ENCODE data around the gene ALKBH3.

The ALKBH3 gene

GRCh38 chr11:43920598-43921419, 40.2 kb downstream of the ALKBH3 start:
- Mint-ChIP-seq H3K36me3 (ENCODE audit: low read depth) (peaks cover 10% of the 10 kb centered on the region), H3K27me3 (ENCODE audit: low read depth, poor library complexity) (no peaks in the 10 kb centered on the region), H3K9me3 (no peaks in the 10 kb centered on the region), H3K27ac (peak overlapping the region; percentile 16), H3K4me1 (peaks cover 39% of the 10 kb centered on the region), H3K4me3 (no peak overlapping the region)
- DNase-seq, result no peak
- no peak for TF ChIP-seq CTCF (IDR thresholded peaks at IDR 0.05)

- H3K9me3 Mint-ChIP-seq, result no peaks in the 10 kb centered on the region
- TF ChIP-seq CTCF (IDR thresholded peaks at IDR 0.05), result no peak
- DNase-seq, result no peak
- H3K27me3 Mint-ChIP-seq (ENCODE audit: low read depth, poor library complexity), result no peaks in the 10 kb centered on the region
- H3K4me3 Mint-ChIP-seq, result no peak overlapping the region
- H3K27ac Mint-ChIP-seq, result no peak overlapping the region
- peaks cover 10% of the 10 kb centered on the region for H3K36me3 Mint-ChIP-seq (ENCODE audit: low read depth)
- H3K4me1 Mint-ChIP-seq, result peaks cover 47% of the 10 kb centered on the region
These were observed 41.1 kb downstream of the ALKBH3 start for GRCh38 chr11:43921561-43922294.

DNA sequence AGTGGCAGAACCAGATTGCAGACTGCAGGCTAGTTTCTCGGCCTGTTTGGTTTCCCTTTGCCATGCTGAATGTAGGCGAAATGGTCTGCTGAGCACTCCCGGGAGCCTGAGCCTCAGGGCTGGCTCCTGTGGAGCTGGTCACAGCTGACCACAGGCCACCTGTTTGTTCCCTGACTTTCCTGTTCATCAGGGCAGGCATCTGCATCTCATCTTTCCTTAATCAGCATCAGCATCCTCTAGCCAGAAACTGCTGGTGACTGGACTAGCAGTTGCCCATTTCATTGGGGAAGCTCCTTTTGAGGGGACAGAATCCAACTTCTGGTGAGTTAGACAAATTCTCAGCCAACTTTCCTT, 41.6 kb downstream of the ALKBH3 start:
- H3K4me3 Mint-ChIP-seq, result no peak overlapping the region
- no peak overlapping the region for H3K27ac Mint-ChIP-seq
- DNase-seq, result no peak
- peaks cover 47% of the 10 kb centered on the region for H3K4me1 Mint-ChIP-seq
- no peaks in the 10 kb centered on the region for H3K27me3 Mint-ChIP-seq (ENCODE audit: low read depth, poor library complexity)
- no peaks in the 10 kb centered on the region for H3K9me3 Mint-ChIP-seq
- peaks cover 10% of the 10 kb centered on the region for H3K36me3 Mint-ChIP-seq (ENCODE audit: low read depth)
- TF ChIP-seq CTCF (IDR thresholded peaks at IDR 0.05), result no peak

DNA sequence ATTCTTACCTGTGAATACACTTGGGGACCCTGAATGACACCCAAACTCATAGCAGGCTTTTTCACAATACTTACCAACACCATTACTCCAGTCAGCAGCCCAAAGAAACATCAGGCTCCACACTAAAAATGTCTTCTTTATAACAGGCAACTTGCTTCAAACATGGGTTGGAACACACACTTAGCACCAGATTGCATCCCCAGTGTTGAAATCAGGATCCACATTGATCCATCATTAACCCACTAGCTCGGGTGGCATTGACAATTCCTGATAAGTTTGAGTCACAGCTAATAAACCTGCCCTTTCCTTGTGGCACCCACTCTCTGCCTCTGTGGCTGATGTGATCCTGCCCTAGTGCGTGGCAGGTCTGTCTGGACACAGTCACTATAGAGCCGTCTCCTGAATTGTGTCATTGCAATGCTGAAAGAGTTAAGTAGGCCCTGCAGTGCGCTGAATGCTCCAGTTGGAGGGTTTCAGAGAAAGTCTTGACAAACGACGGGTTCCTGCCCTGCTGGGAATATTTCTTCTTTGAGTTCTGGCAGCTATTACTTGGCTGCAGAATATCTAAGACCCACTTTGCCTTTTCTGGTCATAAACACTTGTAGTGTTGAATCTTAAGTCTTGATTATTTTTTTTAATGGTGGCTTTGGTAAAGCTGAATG, 42.2 kb downstream of the ALKBH3 start:
- H3K27ac Mint-ChIP-seq, result peak overlapping the region; percentile 91
- no peaks in the 10 kb centered on the region for H3K9me3 Mint-ChIP-seq
- no peak for DNase-seq
- H3K36me3 Mint-ChIP-seq (ENCODE audit: low read depth), result peaks cover 10% of the 10 kb centered on the region
- H3K4me3 Mint-ChIP-seq, result no peak overlapping the region
- H3K4me1 Mint-ChIP-seq, result peaks cover 47% of the 10 kb centered on the region
- TF ChIP-seq CTCF (IDR thresholded peaks at IDR 0.05), result no peak
- peaks cover 3% of the 10 kb centered on the region for H3K27me3 Mint-ChIP-seq (ENCODE audit: low read depth, poor library complexity)

DNA sequence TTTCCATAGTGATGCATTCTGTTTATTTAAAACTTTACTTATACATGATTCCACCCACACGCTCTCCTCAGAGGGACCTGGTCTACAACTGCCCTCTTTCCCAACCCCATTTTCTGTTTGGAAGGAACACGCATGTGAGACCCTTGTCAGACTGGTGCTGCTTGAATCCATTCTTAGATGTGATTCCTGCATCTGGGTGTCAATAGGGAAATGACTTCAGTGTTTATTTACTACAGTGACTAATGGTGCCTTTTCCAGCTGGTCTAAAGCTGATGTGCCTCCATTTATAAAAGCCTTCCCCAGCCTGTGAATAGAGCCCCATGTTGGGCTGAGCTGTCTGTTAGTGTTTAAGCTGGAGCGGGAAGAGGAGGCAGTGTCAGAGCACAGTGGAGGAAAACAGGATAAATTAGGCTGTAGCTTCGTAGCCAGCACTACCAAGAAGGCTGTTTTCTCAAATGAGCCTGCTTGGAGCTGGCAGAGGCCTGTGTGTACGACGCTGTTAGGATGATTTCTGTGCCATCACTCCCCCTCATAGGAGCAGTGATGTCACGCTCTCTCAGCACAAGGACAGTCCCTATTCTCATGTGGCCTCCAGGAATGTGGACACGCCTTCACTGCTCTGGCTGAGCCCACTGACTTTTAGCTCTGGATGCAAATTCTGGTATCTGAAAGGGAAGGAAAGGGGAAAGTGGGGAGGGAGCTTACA, 42.9 kb downstream of the ALKBH3 start:
- Mint-ChIP-seq H3K4me3 (no peak overlapping the region), H3K27ac (peak overlapping the region; percentile 91), H3K36me3 (ENCODE audit: low read depth) (peaks cover 10% of the 10 kb centered on the region), H3K27me3 (ENCODE audit: low read depth, poor library complexity) (peaks cover 4% of the 10 kb centered on the region), H3K9me3 (no peaks in the 10 kb centered on the region), H3K4me1 (peaks cover 47% of the 10 kb centered on the region)
- TF ChIP-seq CTCF (IDR thresholded peaks at IDR 0.05), result no peak
- DNase-seq, result peak; percentile 40
